K562 (cell line): ENCODE data around the gene USH2A.

ENCODE experiments used
- NFIC ChIP-seq: fragments of 450-650 bp; IDR thresholded peaks from 2 replicates; pipeline ENCODE4 v1.6.1; 2017; ENCODE audit warnings: mild to moderate bottlenecking, inconsistent platforms
- ZNF76 ChIP-seq: fragments of 250-450 bp; sonication (Bioruptor Pico); IDR thresholded peaks from 2 replicates; pipeline ENCODE4 v1.4.0; 2020; ENCODE audit warnings: mild to moderate bottlenecking, moderate library complexity, borderline replicate concordance

GRCh38 chr1:215672482-215672881 lies 750.8 kb downstream of the USH2A start:
- TF ChIP-seq NFIC (no peak), ZNF76 (no peak)
